ENCODE results near the gene CCDC33.

The CCDC33 gene

GRCh38 chr15:74233373-74233772 is 2.8 kb upstream of the CCDC33 start:
- no peak for DNase-seq

- no peak for DNase-seq
These were observed 2.1 kb upstream of the CCDC33 start for GRCh38 chr15:74233851-74234597.

- no peak for DNase-seq
These were observed 1.6 kb upstream of the CCDC33 start for GRCh38 chr15:74234598-74234875.

DNA sequence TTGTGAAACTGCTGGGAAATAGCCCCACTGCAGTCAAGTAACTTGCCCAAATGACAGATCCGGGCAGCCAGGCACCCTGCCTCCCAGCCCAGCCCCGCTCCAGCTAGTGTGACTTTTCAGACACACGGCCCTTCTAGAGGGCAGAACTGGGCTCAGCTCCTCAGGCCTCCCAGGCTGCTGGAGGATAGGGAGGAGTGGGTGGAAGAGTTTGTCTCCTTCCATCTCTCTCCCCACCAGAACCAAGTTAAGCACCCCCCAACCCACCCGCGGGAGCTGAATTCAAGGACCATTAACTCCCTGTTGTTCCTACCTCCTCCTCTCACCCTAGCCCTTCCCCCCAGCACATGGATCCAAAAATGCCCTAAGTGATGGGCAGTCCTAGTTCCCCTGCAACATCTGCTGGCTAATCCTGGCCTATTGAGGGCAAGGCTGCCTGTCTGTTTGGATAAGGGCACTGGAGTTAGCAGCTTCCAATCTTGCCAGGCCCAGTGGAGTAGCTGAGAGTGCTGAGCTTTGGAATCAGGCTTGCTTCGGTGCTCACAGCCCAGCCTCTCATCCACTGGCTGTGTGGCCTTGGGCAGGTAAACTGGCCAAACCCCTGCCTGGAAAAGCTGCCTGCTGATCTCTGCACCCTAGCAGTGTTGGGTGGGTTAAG is 3.1 kb downstream of the CCDC33 start:
- no peak for DNase-seq

DNA sequence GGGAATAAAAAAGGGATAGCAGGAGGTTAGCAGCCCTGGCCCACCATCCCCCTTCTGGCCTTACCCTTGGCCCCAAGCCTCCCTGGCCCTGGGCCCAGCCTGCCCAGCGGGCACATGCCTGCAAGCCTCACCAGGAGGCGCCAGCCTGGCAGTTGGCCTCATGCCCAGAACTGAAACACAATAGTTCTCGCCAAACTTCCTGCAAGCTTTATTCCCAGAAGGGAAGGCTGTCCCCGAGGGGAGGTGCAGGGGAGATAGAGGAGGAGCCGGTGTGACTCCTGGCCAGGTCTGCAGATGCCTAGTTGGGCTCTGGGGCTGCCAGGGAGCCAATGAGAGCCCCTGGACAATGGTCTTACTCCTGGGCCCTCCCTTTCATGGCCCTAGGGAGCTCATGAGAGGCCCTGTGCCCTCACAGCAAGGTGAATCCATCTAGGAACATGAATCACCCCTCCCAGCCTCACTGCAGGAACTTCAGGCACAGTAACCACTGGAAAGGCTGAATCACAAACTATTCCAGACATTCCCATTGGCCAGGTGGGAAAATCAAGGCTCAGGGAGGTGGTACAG is 4.0 kb downstream of the CCDC33 start:
- no peak for DNase-seq

DNA sequence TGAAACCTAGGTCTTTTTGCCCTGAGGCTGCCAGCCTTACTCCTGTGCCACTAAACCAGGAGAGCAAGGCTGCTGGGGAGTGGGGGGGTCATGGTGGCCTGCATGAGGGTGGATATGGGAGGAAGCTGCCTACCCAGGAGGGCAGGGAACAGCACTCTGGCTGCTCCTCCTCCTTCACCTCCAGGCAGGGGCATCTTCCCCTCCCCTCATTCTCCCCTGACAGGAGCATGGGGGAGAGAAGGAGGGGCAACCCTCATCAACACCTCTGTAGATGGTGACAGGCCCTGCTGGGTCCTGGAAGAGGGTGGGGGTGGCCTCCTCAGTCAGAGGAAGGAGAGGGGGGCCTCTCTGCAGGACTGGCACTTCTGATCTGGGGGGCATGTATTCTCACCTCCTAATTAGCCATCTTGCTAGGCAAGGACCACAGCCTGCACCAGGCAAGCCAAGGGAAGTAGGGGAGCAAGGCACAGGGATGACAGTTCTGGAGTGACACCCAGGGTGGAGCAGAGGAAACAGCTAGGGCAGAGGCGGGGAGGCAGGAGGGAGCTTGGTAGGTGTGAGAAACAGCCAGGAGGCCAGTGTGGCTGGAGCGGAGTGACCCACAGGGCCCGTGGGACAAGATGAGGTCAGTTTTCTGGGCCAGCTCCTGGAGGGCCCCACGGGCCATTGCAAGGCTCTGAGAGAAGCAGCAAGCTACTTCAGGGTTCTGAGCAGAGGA is 4.9 kb downstream of the CCDC33 start:
- no peak for DNase-seq

GRCh38 chr15:74242441-74243185 is 6.5 kb downstream of the CCDC33 start:
- DNase-seq: no peak

DNA sequence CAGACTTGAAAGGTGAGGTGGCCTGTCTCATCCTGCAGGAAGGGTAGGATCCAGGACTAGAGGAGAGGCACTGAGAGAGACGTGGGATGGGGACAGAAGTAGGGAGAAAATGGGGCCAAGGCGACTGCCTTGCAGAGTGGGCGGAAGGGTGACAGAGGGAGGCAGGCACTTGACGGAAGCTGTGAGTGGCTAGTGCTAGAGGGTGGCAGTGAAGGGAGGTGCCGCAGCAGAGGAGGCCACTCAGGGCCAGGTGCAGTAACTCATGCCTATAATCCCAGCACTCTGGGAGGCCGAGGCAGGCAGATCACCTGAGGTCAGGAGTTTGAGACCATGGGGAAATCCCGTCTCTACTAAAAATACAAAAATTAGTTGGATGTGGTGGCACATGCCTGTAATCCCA is 7.3 kb downstream of the CCDC33 start:
- no peak for DNase-seq

GRCh38 chr15:74244822-74245341 is 8.8 kb downstream of the CCDC33 start:
- no peak for DNase-seq

- DNase-seq: no peak
These were observed 9.3 kb downstream of the CCDC33 start for GRCh38 chr15:74245342-74245931.

DNA sequence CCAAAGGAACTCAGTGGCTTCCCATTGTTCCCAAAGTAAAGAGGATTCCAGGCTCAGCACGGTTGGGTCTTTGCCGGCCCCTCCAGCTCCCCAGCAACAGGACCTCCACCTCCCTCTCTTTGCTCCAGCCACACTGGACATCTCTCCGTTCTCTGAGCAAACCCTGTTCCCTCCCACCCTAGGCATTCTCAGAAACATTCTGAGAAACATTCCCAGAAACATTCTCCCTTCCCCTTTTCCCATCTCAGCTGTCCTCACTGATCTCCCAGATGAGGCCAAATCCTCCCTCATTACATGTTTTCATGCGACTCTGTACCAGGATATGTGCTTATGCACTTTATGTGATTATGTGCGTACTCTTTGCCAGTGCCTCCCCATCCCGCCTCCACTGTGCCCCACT is 14.1 kb downstream of the CCDC33 start:
- no peak for DNase-seq

DNA sequence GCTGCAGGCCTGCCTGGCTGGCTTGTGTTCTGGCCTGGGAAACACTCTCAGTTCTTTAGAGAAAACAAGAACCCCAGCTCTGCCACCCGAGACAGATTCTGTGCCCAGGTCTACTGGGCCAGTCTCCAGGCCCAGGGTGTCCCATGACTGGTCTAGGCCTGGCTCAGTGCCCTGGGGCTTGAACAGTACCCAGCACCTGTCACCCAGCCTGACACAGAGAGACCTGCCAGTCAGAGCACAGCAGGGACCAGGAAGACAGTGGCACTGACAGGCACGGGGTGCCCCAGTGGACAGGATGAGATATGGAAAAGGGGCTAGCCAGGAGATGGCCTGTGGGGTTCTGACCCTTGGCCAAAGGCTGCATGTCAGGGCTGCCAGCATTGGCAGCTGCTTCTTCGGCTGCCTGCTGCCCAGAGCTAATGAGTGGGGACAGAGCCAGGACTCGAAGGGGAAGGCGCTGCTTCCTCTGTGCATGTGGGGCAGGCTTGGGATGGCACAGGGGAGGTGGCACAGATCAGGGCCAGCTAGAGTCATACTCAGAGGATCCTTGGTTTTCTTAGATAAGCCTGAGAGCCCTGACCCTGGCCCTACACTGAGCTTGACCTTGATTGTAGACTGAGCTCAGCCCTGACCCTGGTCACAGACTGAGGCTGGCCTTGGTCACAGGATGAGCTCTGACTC is 15.1 kb downstream of the CCDC33 start:
- DNase-seq: no peak

GRCh38 chr15:74252291-74252690 is 16.2 kb downstream of the CCDC33 start:
- no peak for DNase-seq

GRCh38 chr15:74252721-74253120 is 16.6 kb downstream of the CCDC33 start:
- no peak for DNase-seq

GRCh38 chr15:74253211-74253921 is 17.2 kb downstream of the CCDC33 start:
- no peak for DNase-seq

GRCh38 chr15:74257105-74257504 is 21.0 kb downstream of the CCDC33 start:
- no peak for DNase-seq

GRCh38 chr15:74257623-74258022 is 21.5 kb downstream of the CCDC33 start:
- DNase-seq: no peak

DNA sequence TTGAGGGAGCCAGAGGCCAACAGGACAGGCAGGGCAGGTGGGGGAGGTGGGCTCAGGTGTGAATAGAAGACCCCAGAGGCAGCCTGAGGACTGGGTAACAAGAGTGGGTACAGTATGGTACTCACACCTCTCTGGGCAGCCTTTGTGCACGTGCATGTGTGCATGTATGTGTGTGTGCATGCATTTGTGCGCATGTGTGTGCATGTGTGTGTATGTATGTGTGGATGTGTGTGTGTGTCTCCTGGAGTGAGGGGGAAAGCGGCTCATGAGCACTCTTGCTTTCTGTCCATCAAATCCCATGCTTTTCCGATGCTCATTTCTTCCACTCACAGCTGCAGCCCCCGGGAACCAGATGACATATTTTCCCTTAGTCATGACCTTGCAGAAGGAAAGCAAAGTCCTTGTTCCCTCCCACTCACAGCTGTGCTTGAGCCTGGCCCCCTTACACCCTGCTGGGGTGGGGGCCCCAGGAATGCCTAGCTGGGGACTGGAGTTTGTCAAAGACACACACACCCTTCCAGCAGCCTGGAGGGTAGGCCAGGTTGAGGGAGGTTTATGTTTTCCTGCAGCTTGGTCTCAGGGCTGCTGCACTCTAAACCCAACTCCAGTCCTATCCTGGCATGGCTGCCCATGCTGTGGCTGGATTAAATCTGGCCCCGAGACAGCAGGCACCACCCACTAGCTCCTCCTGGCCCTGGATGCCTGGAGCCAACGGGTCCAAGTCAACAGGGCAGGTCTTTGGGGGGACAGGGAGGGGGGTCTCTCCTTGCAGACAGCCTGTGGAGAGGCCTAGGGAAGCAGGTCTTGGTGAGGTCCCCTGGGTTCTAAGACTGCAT is 22.5 kb downstream of the CCDC33 start:
- DNase-seq: no peak

- no peak for DNase-seq
These were observed 23.1 kb downstream of the CCDC33 start for GRCh38 chr15:74259292-74259648.

GRCh38 chr15:74259821-74260607 is 23.9 kb downstream of the CCDC33 start:
- no peak for DNase-seq
